NCI-H128 (cell line): Measurements from ENCODE around the gene JHY.
"Not testable (repeated sequence)": the region's sequence is repeated elsewhere in the genome, so short reads cannot be mapped to it uniquely, and the experiment has no call there.

Experiments
- DNase-seq: peaks from one replicate; lab custom pipeline; 2025; ENCODE audit not compliant: unreplicated experiment; lab: John Stamatoyannopoulos, UW

The JHY gene

GRCh38 chr11:122882189-122882856 lies at the start of gene JHY:
TSS of gene JHY (plus strand) at chr11:122882759. CDS start at chr11:122885850, 3,091 bp downstream.
- DNase-seq: no peak

- no peak for DNase-seq
Measured at GRCh38 chr11:122833846-122834464, 48.6 kb upstream of the JHY start.

GRCh38 chr11:122836916-122837315 lies 45.6 kb upstream of the JHY start:
- DNase-seq: no peak

- DNase-seq: no peak
Measured at GRCh38 chr11:122837528-122838346, 44.8 kb upstream of the JHY start.

GRCh38 chr11:122843281-122844141 lies 39.0 kb upstream of the JHY start:
- no peak for DNase-seq

- DNase-seq: no peak
Measured at GRCh38 chr11:122847466-122847865, 35.1 kb upstream of the JHY start.

- DNase-seq: no peak
Measured at GRCh38 chr11:122848186-122848585, 34.4 kb upstream of the JHY start.

- DNase-seq: no peak
Measured at GRCh38 chr11:122850076-122850631, 32.4 kb upstream of the JHY start.

GRCh38 chr11:122851366-122851966 lies 31.1 kb upstream of the JHY start:
- no peak for DNase-seq

GRCh38 chr11:122852074-122852795 lies 30.3 kb upstream of the JHY start:
- DNase-seq: no peak

- DNase-seq: no peak
Measured at GRCh38 chr11:122852796-122853160, 29.8 kb upstream of the JHY start.

GRCh38 chr11:122853261-122853660 lies 29.3 kb upstream of the JHY start:
- no peak for DNase-seq

GRCh38 chr11:122853971-122854446 lies 28.6 kb upstream of the JHY start:
- peak; percentile 65 for DNase-seq

- DNase-seq: no peak
Measured at GRCh38 chr11:122861631-122862030, 20.9 kb upstream of the JHY start.

GRCh38 chr11:122862091-122862490 lies 20.5 kb upstream of the JHY start:
- DNase-seq: no peak

- not testable (repeated sequence) for DNase-seq
Measured at GRCh38 chr11:122863154-122863553, 19.4 kb upstream of the JHY start.

- DNase-seq: no peak
Measured at GRCh38 chr11:122863704-122864326, 18.7 kb upstream of the JHY start.

GRCh38 chr11:122864386-122865115 lies 18.0 kb upstream of the JHY start:
- no peak for DNase-seq
